Gastrocnemius medialis (tissue), 4 donors: Measurements from ENCODE around the gene NHLRC4.

Experiments
- CTCF ChIP-seq, 5 experiments: fragments of 450-650 bp in 3 of 5; fragments of 200-600 bp in 2 of 5; sonication (generic) in 2 of 5; IDR thresholded peaks in 4 of 5; conservative IDR thresholded peaks in 1 of 5; 1 replicate in 4 of 5; 2 replicates in 1 of 5; pipeline ENCODE4 v1.5.1; 2016 to 2019; ENCODE audit warnings: antibody characterized with exemption in 5 of 5, mild to moderate bottlenecking in 3 of 5, moderate library complexity in 3 of 5
- POLR2A ChIP-seq, 2 donors: fragments of 450-650 bp; IDR thresholded peaks; one replicate each; pipeline ENCODE4 v1.6.1; 2017; ENCODE audit warnings: antibody characterized with exemption in 2 of 2, mild to moderate bottlenecking in 2 of 2, moderate library complexity in 2 of 2

DNA sequence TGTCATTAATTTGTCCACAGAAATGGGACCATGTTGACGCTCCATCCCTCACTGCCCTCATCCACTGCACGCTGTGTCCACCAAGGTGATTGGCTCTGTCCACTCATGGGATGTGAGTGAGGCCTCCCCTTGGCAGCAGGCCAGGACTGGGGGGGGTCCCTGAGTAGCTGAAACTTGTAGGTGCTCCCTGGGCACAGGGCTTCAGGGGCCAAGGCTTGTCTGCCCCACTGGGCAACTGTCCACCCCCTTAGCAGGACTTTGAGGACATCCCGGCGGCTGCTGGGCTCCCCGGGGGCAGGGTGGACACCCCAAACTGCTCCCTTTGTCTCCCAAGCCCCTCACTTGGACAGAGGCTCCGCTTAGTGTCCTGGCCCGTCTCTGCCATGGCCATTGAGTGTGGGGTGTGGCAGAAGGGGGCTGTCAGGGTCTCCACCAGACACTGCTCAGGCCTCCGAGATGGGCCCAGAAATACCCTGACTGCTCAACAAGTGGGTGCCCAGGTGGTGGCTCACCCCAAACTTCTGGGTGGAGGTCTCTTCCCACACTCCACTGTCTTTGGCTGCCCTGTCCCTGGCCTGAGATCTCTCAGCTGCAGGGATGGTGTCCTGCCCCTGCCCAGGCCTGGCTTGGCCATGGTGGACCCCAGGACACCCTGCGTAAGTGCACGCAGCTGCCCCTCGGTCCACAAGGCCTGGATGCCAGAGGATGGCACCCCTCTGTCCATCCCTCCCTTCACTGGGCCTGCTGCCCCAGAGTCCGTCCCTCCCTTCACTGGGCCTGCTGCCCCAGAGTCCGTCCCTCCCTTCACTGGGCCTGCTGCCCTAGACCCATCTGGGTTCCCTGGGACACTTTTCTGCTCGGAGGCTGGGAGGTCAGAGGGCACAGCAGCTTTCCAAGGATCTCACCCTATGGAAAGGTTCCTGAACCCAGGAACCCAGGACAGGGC is 20.1 kb downstream of the NHLRC4 start:
- TF ChIP-seq CTCF (IDR thresholded peaks at IDR 0.05 in 4 of 5, conservative IDR thresholded peaks at IDR 0.05 in 1 of 5) (no peak), POLR2A (IDR thresholded peaks at IDR 0.05) (no peak)
